B cell (primary cell): Measurements from ENCODE around the gene MAN1A1.

Experiments
- CTCF ChIP-seq: fragments of 200-600 bp; IDR thresholded peaks from one replicate; pipeline ENCODE4 v1.8.0; 2022; ENCODE audit warnings: antibody characterized with exemption, mild to moderate bottlenecking
- EZH2 ChIP-seq: IDR thresholded peaks from 2 replicates; pipeline ENCODE4 v1.6.1; 2012; ENCODE audit warnings: borderline replicate concordance, low read depth, mild to moderate bottlenecking, moderate library complexity, low read length; ENCODE audit not compliant: insufficient read depth, poor library complexity, severe bottlenecking

- TF ChIP-seq CTCF (no peak), EZH2 (no peak)
These were observed 2.6 kb downstream of the MAN1A1 start for GRCh38 chr6:119346936-119347335.
